Stimulated activated CD4-positive, alpha-beta T cell treated with anti-CD3 and anti-CD28 coated beads, Interleukin-12 subunit alpha, Interleukin-12 subunit beta, amount 100 ng/mL, for 48 hours (primary cell): Measurements from ENCODE around the gene SERPINH1.

Source experiments
- DNase-seq, 3 donors: peaks; one replicate each; pipeline ENCODE4 v3.0.0-alpha.2; 2020; ENCODE audit warnings: low read depth in 2 of 3, low spot score in 1 of 3

Gene SERPINH1

DNA sequence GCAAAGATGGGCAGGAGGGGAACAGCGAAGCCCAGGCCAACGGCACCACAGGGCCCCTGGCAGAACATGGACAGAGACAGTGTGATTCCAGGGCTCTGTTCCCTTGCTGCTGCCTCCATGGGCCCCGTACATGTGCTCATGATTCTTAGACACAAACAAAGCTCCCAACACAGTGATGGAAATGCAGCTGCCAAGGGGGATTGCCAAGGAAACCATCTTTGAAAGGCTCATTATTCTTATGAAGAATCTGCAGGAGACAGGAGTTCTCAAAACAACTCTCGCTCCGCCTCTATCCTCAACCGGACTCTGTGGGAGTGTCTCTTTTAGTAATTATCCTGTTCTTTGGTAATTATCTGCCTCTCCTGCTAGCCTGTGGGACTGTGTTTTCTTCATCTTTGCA, 32.2 kb downstream of the SERPINH1 start:
- no peak for DNase-seq

DNA sequence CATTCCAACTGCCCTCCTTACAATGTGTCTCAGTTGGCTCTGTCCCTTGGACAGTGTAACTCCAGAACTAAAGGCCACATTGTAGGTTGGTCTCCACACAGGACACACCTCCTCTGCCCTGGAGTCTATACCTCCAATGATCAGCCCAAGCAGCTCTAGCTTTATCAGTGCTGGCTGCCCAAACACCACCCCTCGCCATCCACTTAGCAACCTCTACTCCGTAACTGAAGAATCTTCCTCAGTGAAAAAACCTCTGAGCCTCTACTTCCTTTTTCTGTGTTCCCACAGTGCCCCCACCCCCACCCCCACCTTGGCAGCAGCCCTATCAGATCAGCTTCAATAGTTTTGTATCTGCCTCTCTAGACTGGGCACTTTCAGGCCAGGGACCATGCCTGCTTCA, 33.4 kb downstream of the SERPINH1 start:
- no peak for DNase-seq

DNA sequence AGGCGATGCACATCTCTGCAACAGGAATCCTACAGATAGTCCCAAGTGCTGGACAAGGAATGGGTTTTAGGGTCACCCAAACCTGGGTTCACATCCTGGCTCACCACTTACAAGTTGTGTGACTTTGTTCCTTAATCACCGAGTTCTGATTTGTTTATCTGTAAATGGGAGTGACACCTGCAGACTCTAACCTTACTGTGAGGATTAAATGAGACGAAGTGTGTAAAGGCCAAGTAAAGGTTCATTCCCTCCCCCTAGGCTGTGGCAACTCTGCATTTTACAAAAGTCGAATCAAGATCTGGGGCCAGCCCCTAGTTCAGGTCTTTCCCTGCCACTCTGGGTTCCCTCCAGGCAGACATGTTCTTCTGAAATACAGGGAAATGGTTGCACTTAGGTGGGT, 34.9 kb downstream of the SERPINH1 start:
- DNase-seq: no peak

DNA sequence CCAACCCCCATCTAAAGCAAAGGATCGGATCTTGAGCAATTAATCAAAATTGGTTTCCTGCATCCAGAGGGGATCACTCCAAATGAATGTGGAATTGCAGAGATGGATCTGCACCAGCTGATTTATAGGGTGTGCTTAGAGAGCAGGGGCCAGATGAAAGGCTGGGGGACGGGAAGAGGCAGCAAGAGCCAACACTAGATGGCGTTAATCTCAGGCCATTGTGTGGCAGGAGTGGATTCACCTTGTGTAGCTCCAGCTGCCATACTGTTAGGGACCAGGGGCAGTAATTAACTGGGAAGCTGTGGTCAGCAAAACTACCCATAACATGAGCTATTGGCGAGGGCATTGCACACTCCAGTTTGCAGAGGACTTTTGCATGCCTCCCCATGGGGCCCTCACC, 35.6 kb downstream of the SERPINH1 start:
- DNase-seq: no peak

DNA sequence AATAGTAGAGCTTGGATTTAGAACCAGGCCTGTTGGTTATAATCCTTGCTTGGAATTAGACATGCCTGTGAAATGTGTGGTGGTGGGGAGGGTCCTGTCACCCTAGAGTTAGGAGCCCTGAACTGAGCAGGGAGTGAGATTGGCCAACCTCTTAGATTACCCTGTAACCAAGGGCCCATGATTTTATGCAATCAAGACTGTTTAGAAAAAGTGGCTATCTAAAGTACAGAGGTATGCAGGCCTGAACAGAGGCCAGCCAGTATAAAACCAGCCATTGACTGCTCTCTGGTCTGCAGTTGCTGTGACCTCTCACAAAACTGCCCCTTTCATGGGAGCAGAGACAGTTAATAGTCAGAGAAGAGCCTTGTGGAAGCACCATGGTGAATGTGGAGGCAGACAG, 36.2 kb downstream of the SERPINH1 start:
- no peak for DNase-seq

DNA sequence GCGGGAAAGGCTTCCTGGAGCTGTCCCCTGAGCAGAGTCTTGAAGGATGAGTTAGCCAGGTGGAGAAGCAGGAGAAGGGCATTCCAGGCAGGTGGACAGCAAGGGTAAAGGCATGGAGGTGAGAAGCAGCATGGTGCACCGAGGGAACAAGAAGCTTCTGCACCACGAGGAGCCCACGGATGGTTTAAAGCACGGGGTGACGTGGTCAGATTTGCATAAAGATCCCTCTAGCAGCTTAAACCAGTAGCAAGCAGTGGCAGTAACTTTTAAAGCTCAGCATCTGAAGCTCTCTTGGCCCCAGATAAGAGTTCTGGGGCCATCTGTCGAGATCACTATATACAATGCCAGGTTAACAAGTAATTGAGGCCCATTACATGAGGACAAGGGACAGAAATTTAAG, 36.8 kb downstream of the SERPINH1 start:
- no peak for DNase-seq

DNA sequence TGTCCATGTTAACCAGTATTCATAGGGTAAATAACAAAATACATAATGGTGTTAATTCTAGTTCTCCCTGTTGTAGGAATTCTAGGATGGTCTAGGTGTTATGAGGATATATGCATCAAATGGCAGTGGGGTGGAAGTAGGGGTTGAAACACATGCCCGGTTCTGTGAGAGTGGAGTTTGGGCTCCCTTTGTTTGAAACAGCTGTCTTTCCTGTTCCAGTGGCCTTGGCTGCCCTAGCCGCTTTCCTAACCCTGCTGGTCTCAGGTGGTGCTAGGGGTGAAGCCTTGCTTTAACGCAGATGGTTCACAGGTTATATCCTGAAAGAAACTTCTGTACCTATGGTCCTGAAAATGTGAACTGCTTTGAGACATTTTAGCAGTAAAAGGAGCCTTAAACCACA, 38.3 kb downstream of the SERPINH1 start:
- no peak for DNase-seq

DNA sequence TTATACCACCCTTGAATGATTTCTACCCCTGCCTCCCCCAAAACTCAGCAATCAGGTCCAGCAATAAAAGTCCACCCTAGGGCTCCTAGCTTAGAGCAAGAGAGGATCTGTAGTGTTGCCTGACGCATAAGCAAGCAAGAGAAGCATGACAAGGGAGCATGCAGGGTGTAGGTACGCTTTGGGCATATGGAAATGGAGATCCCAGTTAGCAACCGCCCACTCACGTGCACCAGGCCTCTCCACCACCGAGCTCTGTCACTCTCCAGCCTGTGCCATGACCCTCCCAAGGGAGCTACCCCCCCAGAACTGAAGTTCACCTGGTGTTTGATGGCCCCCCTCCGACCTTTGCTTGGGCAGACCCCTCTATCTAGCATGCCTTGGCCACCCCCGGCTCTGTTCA, 39.4 kb downstream of the SERPINH1 start:
- no peak for DNase-seq

DNA sequence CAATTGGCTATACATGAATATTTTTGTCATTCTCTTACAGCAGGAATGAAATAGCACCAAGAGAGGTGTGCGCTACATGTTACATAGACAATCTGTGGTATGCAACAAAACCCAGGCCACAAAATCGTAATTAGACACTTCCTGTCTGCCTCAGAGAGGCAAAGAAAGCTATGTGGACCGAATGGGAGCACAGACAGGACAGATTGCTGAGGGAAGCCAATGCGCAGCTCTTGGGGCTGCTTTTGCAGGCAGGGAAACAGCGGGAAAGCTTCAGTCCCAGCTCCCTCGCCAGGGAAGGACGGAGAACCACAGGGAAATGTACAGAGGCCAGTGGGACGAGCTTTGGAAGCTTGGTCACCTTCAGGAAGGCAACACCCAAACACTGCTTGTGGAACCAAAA, 40.9 kb downstream of the SERPINH1 start:
- DNase-seq: no peak

DNA sequence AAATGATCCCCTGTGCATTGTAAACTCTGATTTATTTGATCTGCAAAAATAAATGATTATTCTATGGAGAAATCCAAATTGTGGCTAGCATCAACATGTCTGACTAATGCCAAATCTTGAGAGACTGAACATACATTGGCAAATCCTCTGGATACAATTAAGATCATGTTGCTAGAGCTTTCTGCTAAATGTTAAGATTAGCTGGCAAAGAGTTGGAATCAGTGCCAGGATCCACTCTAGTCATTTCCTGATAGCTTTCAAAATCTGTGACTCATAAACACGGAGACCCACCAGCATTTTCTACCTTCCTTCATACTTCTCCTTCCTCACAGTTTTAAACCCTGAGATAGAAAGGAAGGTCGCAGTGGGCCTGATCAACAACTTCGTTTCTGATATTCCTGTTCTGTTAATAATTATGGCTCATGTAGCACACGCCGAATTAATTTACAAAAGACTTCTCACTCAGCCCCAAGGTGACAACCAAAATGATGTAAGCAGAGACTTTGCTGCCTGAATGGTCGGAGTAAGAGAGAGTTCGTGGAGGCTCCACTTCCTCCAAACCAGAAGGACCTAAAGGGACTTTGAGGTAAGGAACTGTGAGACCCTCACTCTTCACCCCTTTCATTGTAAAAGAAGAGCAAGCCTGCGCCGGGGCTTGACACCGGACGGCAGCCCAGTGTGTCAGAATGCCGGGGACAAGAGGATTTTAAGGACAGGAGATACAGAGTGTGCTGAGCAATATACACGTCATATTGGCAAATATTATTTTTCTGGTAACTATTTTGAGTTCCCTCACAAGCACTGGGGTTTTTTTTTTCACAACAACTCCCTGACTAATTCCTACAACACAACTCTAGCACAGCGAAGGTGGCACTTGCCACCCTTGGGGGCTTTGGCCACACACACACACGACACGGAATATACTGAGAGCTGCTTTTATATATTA, 42.0 kb downstream of the SERPINH1 start:
- DNase-seq: no peak

DNA sequence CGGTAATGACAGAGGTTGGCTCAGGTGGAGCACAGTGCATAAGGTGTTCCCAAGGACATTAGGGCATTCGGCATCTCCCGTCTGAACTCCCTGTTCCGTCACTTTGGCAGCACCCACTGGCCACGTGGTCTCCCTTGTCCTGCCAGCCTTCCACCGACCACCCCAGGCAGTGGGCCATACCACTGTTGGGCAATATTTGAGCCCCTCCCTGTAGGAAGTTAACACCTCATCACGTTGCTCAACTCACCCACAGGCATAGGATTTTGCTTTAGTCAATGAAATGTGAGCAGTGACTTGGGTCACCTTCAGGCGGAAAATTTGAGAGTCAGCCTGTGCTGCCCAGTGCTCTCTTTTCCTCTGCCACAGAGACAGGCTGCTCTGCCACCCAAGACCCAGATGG, 44.0 kb downstream of the SERPINH1 start:
- DNase-seq: no peak

DNA sequence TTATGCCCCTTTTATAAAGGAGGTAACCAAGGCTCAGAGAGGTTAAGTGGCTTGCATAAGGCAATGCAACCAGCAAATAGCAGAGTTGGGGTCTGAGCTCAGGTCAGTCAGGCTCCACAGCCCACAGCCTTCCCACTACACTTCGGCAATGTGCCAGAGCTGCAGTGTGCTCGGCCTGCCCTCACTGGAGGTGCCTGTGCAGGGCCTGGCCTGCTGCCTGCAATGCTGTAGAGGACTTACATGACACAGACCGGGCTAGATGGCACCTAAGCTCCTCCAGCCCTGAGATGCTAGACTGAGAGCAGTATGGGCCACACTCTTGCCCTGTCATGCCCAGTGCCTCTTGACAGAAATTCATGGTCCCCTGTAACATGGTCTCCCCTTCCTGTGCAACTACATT, 49.8 kb downstream of the SERPINH1 start:
- no peak for DNase-seq

DNA sequence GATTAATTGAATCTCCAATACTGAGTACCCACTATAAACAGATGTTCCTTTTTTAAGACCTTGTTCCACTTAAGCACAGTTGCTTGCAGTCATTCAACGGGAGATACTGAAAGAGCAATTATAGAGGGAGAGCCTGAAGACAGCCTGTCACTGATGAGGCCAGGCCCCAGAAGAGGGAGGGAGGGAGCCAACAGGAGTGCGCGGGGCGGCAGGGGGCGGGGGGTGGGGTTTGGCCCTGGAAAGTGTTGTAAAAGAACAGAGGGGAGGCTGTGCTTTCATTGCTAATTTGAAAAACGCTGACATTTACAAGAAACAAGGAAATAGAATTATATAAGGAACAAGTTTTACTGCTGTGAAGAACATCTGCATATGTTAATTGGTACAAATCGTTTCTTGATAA, 53.7 kb downstream of the SERPINH1 start:
- DNase-seq: no peak

DNA sequence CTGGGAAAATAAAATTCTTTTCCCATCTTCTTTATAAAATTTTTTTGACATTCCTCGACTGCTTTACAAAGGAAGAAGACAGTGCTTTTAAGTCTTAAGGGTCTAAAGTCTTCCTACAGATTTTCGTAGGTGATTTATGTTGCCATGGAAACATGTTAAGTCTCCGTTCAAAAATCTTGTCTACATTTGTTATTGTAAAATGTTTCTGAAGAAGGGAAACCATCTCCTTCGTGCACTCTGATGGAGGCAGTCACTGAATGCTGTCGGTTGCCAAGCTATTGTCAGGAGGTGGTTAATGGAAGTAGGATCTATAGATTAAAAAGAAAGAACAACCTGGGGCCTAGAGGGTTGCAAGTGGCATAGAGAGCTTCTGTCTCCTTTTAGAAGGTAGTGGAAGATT, 54.2 kb downstream of the SERPINH1 start:
- DNase-seq: no peak
